Esophagus squamous epithelium (tissue), 4 donors: Measurements from ENCODE around the gene MYL5.

Source experiments
- POLR2A ChIP-seq, 4 donors: fragments of 450-650 bp; IDR thresholded peaks; one replicate each; pipeline ENCODE4 v1.6.1; 2017; ENCODE audit warnings: antibody characterized with exemption in 4 of 4, mild to moderate bottlenecking in 4 of 4, moderate library complexity in 3 of 4
- TF ChIP-seq, protein P1 (sequence below), 6 experiments: fragments of 450-650 bp in 4 of 6; fragments of 200-600 bp in 2 of 6; sonication (generic) in 2 of 6; IDR thresholded peaks; one replicate each; pipeline ENCODE4 v1.5.1; 2016 to 2019; ENCODE audit warnings: antibody characterized with exemption in 6 of 6, mild to moderate bottlenecking in 4 of 6, moderate library complexity in 4 of 6

DNA sequence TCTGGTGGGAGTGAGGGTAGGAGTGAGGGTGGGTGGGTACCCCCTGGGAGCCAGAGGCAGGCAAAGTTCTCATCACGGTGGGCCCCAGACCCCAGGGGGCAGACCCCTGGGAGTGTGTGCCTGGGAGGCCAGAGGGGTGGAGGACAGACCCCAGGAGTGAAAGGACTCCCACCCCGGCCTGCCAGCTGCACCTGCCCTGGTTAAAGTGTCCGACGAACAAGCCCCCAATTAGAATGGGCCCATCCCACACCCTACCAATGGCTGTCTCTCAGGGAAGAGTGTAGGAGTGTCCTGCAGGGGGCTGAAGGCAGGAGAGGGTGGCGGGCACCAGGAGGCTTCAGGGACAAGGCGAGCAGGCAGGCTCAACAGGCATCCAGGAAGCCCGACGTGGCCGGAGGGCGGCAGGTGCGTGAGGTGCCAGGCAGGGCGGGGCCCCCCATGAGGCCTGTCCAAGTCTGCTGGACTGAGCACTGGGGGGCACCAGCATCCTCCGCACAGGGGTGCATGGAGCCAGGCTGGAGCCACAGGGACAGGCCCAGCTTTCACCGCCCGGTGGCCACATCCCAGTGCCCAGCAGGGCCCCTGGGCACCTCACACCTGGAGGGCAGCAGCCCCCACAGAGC lies 40.3 kb upstream of the MYL5 start:
- TF ChIP-seq, protein P1, sequence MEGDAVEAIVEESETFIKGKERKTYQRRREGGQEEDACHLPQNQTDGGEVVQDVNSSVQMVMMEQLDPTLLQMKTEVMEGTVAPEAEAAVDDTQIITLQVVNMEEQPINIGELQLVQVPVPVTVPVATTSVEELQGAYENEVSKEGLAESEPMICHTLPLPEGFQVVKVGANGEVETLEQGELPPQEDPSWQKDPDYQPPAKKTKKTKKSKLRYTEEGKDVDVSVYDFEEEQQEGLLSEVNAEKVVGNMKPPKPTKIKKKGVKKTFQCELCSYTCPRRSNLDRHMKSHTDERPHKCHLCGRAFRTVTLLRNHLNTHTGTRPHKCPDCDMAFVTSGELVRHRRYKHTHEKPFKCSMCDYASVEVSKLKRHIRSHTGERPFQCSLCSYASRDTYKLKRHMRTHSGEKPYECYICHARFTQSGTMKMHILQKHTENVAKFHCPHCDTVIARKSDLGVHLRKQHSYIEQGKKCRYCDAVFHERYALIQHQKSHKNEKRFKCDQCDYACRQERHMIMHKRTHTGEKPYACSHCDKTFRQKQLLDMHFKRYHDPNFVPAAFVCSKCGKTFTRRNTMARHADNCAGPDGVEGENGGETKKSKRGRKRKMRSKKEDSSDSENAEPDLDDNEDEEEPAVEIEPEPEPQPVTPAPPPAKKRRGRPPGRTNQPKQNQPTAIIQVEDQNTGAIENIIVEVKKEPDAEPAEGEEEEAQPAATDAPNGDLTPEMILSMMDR (IDR thresholded peaks at IDR 0.05), result no peak
- TF ChIP-seq POLR2A (IDR thresholded peaks at IDR 0.05), result no peak
